Prostate gland (tissue), 2 donors: Measurements from ENCODE around the gene SLC25A13. TPM values are rescaled to one million over a fixed set of nuclear protein-coding genes. Genes with fewer than 3 reads are reported as not detected.

Experiments
- DNase-seq: peaks from one replicate; pipeline ENCODE4 v3.0.0-alpha.2; 2019; ENCODE audit warnings: low spot score
- H3K27ac ChIP-seq, 2 donors: fragments of 200-600 bp; sonication (generic); 2 replicates each; pipeline ENCODE4 v1.5.1; 2017 to 2019
- H3K27me3 ChIP-seq: fragments of 200-600 bp; sonication (generic); replicated peaks from 2 replicates; pipeline ENCODE4 v1.5.1; 2019; ENCODE audit not compliant: insufficient read depth
- H3K36me3 ChIP-seq, 2 donors: fragments of 200-600 bp; sonication (generic); 1 replicate in 1 of 2; 2 replicates in 1 of 2; pipeline versions ENCODE4 v1.5.1 to v1.8.1; 2017 to 2019
- H3K4me1 ChIP-seq: fragments of 200-600 bp; sonication (generic); replicated peaks from 2 replicates; pipeline ENCODE4 v1.5.1; 2019
- H3K4me3 ChIP-seq, 2 donors: fragments of 200-600 bp; sonication (generic); 2 replicates each; pipeline ENCODE4 v1.5.1; 2017 to 2019
- H3K9me3 ChIP-seq: fragments of 200-600 bp; sonication (generic); 2 replicates; pipeline ENCODE4 v1.5.1; 2017
- POLR2A ChIP-seq: fragments of 450-650 bp; IDR thresholded peaks from one replicate; pipeline ENCODE4 v1.6.1; 2016; ENCODE audit warnings: antibody characterized with exemption, mild to moderate bottlenecking
- POLR2AphosphoS5 ChIP-seq: sonication (generic); formaldehyde crosslinking; IDR thresholded peaks from one replicate; pipeline ENCODE4 v1.6.1; 2017; ENCODE audit warnings: antibody characterized with exemption
- WGBS: methylation state at CpG from one replicate; pipeline ENCODE4 v1.1.5; 2018; 5-methylcytosine and 5-hydroxymethylcytosine counted together
- intact Hi-C: fragments of 100-400 bp; cut with DNase I; formaldehyde crosslinking; loops from one replicate; pipeline ENCODE4 v1.14.2; 2022
- total RNA-seq, 2 donors: library from RNA; depleted of rRNA; stranded (reverse); fragments of >200 nt; gene quantifications; one replicate each; pipeline ENCODE4 v1.1.0, GENCODE V29; 2016
- TF ChIP-seq, protein P1 (sequence below), 4 experiments: fragments of 200-600 bp in 2 of 4; fragments of 450-650 bp in 2 of 4; sonication (generic) in 2 of 4; IDR thresholded peaks; 1 replicate in 3 of 4; 2 replicates in 1 of 4; pipeline ENCODE4 v1.5.1; 2016 to 2019; ENCODE audit warnings: antibody characterized with exemption in 4 of 4, mild to moderate bottlenecking in 2 of 4, moderate library complexity in 2 of 4

Gene SLC25A13
- total RNA-seq, 2 donors from 2014 or later, result 14.4 to 41.6 TPM

DNA sequence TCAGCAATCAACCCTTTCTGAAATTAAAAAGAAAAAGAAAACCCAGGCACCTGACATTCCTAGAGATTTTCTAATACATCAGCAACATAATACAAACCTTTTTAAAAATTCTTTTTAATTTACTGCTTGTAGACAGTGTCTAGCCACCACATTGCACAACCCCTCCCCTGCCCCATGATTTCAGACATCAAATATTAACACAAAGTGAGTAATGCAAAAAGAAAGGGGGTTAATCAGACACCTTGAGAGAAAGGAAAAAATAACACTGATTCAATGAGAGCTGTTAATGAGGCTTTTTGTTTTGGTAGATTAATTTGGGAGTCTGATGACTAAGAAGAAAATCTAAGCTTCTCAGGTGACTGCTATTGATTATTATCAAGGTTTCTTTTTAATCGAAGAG lies 55.3 kb downstream of the SLC25A13 start:
- TF ChIP-seq POLR2A (no peak), POLR2AphosphoS5 (no peak)
- TF ChIP-seq, protein P1, sequence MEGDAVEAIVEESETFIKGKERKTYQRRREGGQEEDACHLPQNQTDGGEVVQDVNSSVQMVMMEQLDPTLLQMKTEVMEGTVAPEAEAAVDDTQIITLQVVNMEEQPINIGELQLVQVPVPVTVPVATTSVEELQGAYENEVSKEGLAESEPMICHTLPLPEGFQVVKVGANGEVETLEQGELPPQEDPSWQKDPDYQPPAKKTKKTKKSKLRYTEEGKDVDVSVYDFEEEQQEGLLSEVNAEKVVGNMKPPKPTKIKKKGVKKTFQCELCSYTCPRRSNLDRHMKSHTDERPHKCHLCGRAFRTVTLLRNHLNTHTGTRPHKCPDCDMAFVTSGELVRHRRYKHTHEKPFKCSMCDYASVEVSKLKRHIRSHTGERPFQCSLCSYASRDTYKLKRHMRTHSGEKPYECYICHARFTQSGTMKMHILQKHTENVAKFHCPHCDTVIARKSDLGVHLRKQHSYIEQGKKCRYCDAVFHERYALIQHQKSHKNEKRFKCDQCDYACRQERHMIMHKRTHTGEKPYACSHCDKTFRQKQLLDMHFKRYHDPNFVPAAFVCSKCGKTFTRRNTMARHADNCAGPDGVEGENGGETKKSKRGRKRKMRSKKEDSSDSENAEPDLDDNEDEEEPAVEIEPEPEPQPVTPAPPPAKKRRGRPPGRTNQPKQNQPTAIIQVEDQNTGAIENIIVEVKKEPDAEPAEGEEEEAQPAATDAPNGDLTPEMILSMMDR (IDR thresholded peaks at IDR 0.05), result no peak
- Histone ChIP-seq H3K27me3 (no peaks in the 10 kb centered on the region), H3K9me3 (no peaks in the 10 kb centered on the region), H3K27ac (no peak overlapping the region), H3K36me3 (no peaks in the 10 kb centered on the region), H3K4me3 (no peak overlapping the region), H3K4me1 (no peaks in the 10 kb centered on the region)
- WGBS, result 76% methylated on average over 1 of the region's 1 CpG
- intact Hi-C loops, result no loop called here
- no peak for DNase-seq

DNA sequence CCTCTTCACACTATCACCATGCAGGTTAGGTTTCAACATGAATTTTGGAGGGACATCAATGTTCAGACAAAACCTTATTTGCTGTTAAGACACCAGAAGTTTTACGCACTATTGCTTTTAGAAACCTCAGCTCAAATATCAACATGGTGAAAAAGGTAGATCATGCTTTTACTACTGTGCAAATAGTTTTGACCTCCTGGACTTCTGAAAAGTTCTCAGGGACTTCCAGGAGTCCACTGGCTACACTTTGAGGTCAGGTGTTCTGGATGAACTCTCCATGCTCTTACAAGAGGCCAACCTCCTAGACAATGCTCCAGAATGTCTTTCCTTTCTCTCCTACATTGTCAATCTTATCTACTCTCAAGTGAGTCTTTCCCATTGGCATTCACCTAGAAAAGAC lies 55.9 kb downstream of the SLC25A13 start:
- Histone ChIP-seq H3K27ac (no peak overlapping the region), H3K4me3 (no peak overlapping the region), H3K9me3 (no peaks in the 10 kb centered on the region), H3K36me3 (no peaks in the 10 kb centered on the region), H3K27me3 (no peaks in the 10 kb centered on the region), H3K4me1 (no peaks in the 10 kb centered on the region)
- DNase-seq, result no peak
- no peak for TF ChIP-seq POLR2A
- TF ChIP-seq POLR2AphosphoS5, result no peak
- TF ChIP-seq, protein P1 (IDR thresholded peaks at IDR 0.05), result no peak
- intact Hi-C loops, result no loop called here
- 90% methylated on average over 1 of the region's 1 CpG for WGBS

DNA sequence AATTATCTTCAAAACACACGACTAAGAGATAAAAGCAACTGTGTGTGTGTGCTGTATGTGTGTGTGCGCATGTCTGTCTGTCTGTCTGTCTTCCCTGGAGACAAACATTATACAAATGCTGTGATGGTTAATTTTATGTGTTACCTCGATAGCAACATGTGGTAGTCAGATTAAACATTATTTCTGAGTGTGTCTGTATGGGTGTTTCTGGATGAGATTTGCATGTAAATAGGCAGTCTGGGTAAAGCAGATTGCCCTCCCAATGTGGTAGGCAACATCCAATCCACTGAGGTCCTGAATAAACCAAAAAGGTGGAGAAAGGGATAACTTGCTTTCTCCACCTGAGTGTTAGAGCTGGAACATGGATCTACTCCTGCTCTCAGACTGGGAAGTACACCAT lies 67.9 kb downstream of the SLC25A13 start:
- Histone ChIP-seq H3K9me3 (no peaks in the 10 kb centered on the region), H3K4me1 (no peaks in the 10 kb centered on the region), H3K4me3 (no peak overlapping the region), H3K27ac (no peak overlapping the region), H3K36me3 (no peaks in the 10 kb centered on the region), H3K27me3 (no peaks in the 10 kb centered on the region)
- DNase-seq, result no peak
- TF ChIP-seq POLR2A (no peak), POLR2AphosphoS5 (no peak)
- TF ChIP-seq, protein P1 (IDR thresholded peaks at IDR 0.05), result no peak
- 93% methylated on average over 3 of the region's 3 CpGs for WGBS
- intact Hi-C loops, result no loop called here

DNA sequence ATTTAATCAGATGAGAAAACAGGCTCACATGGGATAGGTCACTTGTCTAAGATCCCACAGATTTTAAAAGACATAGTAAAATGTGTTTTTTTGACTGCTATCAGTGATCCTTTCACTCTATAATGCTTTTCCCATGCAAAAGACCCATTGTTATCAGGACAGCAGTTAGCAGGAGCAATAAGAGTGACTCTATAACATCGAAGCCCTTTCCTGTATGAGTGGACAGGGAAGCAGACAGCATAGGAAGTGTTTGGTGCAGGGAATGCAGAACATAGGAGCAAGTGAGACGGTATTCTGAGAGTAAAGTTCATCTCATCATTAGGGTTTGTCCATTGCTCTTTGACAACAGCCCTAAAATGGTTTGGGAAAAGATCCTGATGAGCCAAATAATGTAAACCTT lies 68.5 kb downstream of the SLC25A13 start:
- Histone ChIP-seq H3K4me3 (no peak overlapping the region), H3K27ac (no peak overlapping the region), H3K36me3 (no peaks in the 10 kb centered on the region), H3K4me1 (no peaks in the 10 kb centered on the region), H3K27me3 (no peaks in the 10 kb centered on the region), H3K9me3 (no peaks in the 10 kb centered on the region)
- DNase-seq, result no peak
- TF ChIP-seq, protein P1 (IDR thresholded peaks at IDR 0.05), result no peak
- TF ChIP-seq POLR2A, result no peak
- no peak for TF ChIP-seq POLR2AphosphoS5
- WGBS, result 57% methylated on average over 2 of the region's 2 CpGs
- intact Hi-C loops, result no loop called here

DNA sequence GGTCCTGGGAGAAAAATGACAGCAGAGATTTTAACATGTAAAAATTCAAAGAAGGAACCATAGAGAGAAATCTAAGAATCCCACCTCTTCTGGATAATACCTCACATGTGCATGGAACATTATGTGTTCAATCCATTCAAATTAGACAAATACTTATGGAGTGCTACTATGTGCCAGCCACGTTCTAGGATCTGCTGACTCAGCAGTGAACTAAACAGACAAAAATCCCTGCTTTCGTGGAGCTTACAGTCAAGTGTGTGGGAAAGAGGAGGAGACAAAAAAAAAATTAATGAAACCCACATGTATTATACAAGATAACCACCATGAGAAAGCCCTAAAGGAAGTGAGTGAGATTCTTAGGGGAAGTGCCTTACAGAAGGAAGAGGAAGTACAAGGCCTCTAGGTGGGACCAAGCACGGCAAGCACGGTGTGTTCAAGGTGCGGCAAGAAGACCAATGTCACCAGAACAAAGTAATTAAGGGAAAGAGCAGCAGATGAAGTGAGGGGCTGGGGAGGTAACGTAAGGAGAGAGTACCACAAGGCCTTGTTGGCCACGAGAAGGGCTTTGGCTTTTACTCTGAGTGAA lies 71.0 kb downstream of the SLC25A13 start:
- intact Hi-C loops, result no loop called here
- TF ChIP-seq, protein P1 (IDR thresholded peaks at IDR 0.05), result no peak
- no peak for TF ChIP-seq POLR2A
- TF ChIP-seq POLR2AphosphoS5, result no peak

More for the DNA sequence above, 71.0 kb downstream of the SLC25A13 start:
- H3K9me3 ChIP-seq, result no peaks in the 10 kb centered on the region
- H3K27me3 ChIP-seq, result no peaks in the 10 kb centered on the region
- H3K4me1 ChIP-seq, result no peaks in the 10 kb centered on the region
- no peak for DNase-seq
- 87% methylated on average over 7 of the region's 7 CpGs for WGBS
- no peak overlapping the region for H3K4me3 ChIP-seq
- no peak overlapping the region for H3K27ac ChIP-seq
- no peaks in the 10 kb centered on the region for H3K36me3 ChIP-seq
